Endothelial cell of umbilical vein (primary cell): ENCODE results near the gene KDM3A. TPM values are rescaled to one million over a fixed set of nuclear protein-coding genes. Genes with fewer than 3 reads are reported as not detected.
A peak's percentile ranks its signal among the peaks of the same experiment; 100 is the strongest.

Source experiments
- BruUV-seq: library from RNA; stranded (reverse); fragments of 400-500 nt; replicated peaks from 2 replicates; lab custom pipeline; 2021; lab: Mats Ljungman, UMichigan
- CTCF ChIA-PET: fragments of 300-600, 350-600 bp; sonication (Branson Sonifier 250); formaldehyde crosslinking; loops from one replicate; lab custom pipeline; 2021; ENCODE audit warnings: antibody characterized with exemption, inconsistent platforms; lab: Charles Lee
- POLR2A ChIA-PET: fragments of 300-600, 350-600 bp; sonication (Branson Sonifier 250); formaldehyde crosslinking; loops from one replicate; lab custom pipeline; 2021; ENCODE audit warnings: antibody characterized with exemption, inconsistent platforms; lab: Charles Lee
- DNase-seq: peaks from one replicate; pipeline ENCODE4 v3.0.0-alpha.2; 2011; ENCODE audit warnings: low read depth, low spot score
- FAIRE-seq: peaks from 2 replicates; lab custom pipeline; 2011; peaks lifted over from hg19 to GRCh38; lab: Jason Lieb, UNC
- H2AFZ ChIP-seq: 2 replicates; pipeline ENCODE4 v1.6.0; 2012; ENCODE audit warnings: low read depth, low read length, control low read depth, inconsistent platforms
- H3K27ac ChIP-seq: 2 replicates; pipeline ENCODE4 v1.5.1; 2011; ENCODE audit warnings: low read depth, mild to moderate bottlenecking, control low read depth, low read length, moderate library complexity; ENCODE audit not compliant: insufficient read depth
- H3K27me3 ChIP-seq, 2 experiments: 2 replicates each; pipeline versions ENCODE4 v1.6.0 to v1.6.1; 2011; ENCODE audit warnings: low read length in 2 of 2, mixed read lengths in 1 of 2; ENCODE audit not compliant: control insufficient read depth in 2 of 2, insufficient read depth in 2 of 2
- H3K36me3 ChIP-seq, 2 experiments: 2 replicates in 1 of 2; 3 replicates in 1 of 2; pipeline ENCODE4 v1.5.1; 2011; ENCODE audit warnings: low read length in 2 of 2, mild to moderate bottlenecking in 1 of 2, moderate library complexity in 1 of 2; ENCODE audit not compliant: control insufficient read depth in 2 of 2, insufficient read depth in 2 of 2; ENCODE audit errors: extremely low read depth in 1 of 2
- H3K4me1 ChIP-seq: 3 replicates; pipeline ENCODE4 v1.5.1; 2011; ENCODE audit warnings: mild to moderate bottlenecking, low read length; ENCODE audit not compliant: control insufficient read depth, insufficient read depth; ENCODE audit errors: extremely low read depth
- H3K4me2 ChIP-seq: 2 replicates; pipeline ENCODE4 v1.6.1; 2011; ENCODE audit warnings: low read length, control low read depth, mixed read lengths; ENCODE audit not compliant: insufficient read depth
- H3K4me3 ChIP-seq, 3 experiments: fragments of 200-600 bp in 1 of 3; sonication (generic), shearing (Covaris generic) in 1 of 3; replicated peaks in 1 of 3; 2 replicates each; pipeline ENCODE4 v1.5.1; 2011 to 2016; ENCODE audit warnings: control low read depth in 3 of 3, low read length in 3 of 3, mild to moderate bottlenecking in 2 of 3, inconsistent platforms in 1 of 3, low read depth in 1 of 3, moderate library complexity in 1 of 3; ENCODE audit not compliant: insufficient read depth in 1 of 3
- H3K79me2 ChIP-seq: 2 replicates; pipeline ENCODE4 v1.6.0; 2012; ENCODE audit warnings: low read length, inconsistent platforms; ENCODE audit not compliant: control insufficient read depth, insufficient read depth
- H3K9ac ChIP-seq: replicated peaks from 2 replicates; pipeline ENCODE3; 2011; ENCODE audit warnings: low read length, control low read depth; ENCODE audit not compliant: insufficient read depth; ENCODE audit errors: extremely low read depth
- H3K9me1 ChIP-seq: replicated peaks from 3 replicates; pipeline ENCODE4 v1.6.0; 2011; ENCODE audit warnings: mild to moderate bottlenecking, low read length; ENCODE audit not compliant: control insufficient read depth, insufficient read depth; ENCODE audit errors: extremely low read depth
- H3K9me3 ChIP-seq: replicated peaks from 2 replicates; pipeline ENCODE4 v1.5.1; 2012; ENCODE audit warnings: low read length, inconsistent platforms; ENCODE audit not compliant: control insufficient read depth, insufficient read depth
- H4K20me1 ChIP-seq: replicated peaks from 2 replicates; pipeline ENCODE3; 2011; ENCODE audit warnings: mild to moderate bottlenecking, low read length; ENCODE audit not compliant: control insufficient read depth, insufficient read depth; ENCODE audit errors: extremely low read depth
- CTCF ChIP-seq, 2 donors: IDR thresholded peaks; 1 replicate in 1 of 2; 2 replicates in 1 of 2; pipeline ENCODE4 v1.5.1; 2011; ENCODE audit warnings: low read length in 2 of 2, mild to moderate bottlenecking in 2 of 2, moderate library complexity in 2 of 2, control low read depth in 1 of 2, inconsistent platforms in 1 of 2, low read depth in 1 of 2; ENCODE audit not compliant: insufficient read depth in 1 of 2; ENCODE audit errors: extremely low read depth in 1 of 2
- FOS ChIP-seq: IDR thresholded peaks from 2 replicates; pipeline ENCODE4 v1.6.1; 2011; ENCODE audit warnings: mild to moderate bottlenecking, low read length, moderate library complexity, borderline replicate concordance; ENCODE audit not compliant: insufficient read depth
- GATA2 ChIP-seq: IDR thresholded peaks from 2 replicates; pipeline ENCODE4 v1.7.0; 2011; ENCODE audit warnings: low read depth, mild to moderate bottlenecking, moderate library complexity, mixed read lengths, low read length; ENCODE audit not compliant: insufficient read length, insufficient read depth
- JUN ChIP-seq: IDR thresholded peaks from 2 replicates; pipeline ENCODE4 v1.6.1; 2011; ENCODE audit warnings: borderline replicate concordance, low read depth; ENCODE audit not compliant: insufficient read length, insufficient read depth
- MAX ChIP-seq: IDR thresholded peaks from 2 replicates; pipeline ENCODE4 v1.6.1; 2011; ENCODE audit not compliant: insufficient read depth, insufficient read length
- MYC ChIP-seq: IDR thresholded peaks from one replicate; pipeline ENCODE4 v1.6.1; 2011; ENCODE audit warnings: mild to moderate bottlenecking, low read depth, low read length
- POLR2A ChIP-seq: IDR thresholded peaks from 2 replicates; pipeline ENCODE4 v1.6.1; 2012; ENCODE audit warnings: low read depth, mild to moderate bottlenecking, control low read depth, low read length
- dilution Hi-C: fragments of 300-500 bp; cut with MboI; formaldehyde crosslinking; loops from one replicate; pipeline ENCODE4 v1.15.0; 2019; ENCODE audit warnings: low sequenced_read_pairs; ENCODE audit not compliant: extremely low pct_ligation_motif_present
- intact Hi-C: fragments of 100-400 bp; cut with micrococcal nuclease; formaldehyde crosslinking; loops from one replicate; pipeline ENCODE4 v1.10.0; 2022
- polyA plus RNA-seq, 4 experiments: library from polyadenylated mRNA; depleted of rRNA in 3 of 4; stranded (reverse) in 3 of 4; unstranded in 1 of 4; fragments of >200 nt; gene quantifications; 2 replicates each; pipeline versions ENCODE4 v1.2.1 to v1.2.3, GENCODE V29; 2011 to 2012; ENCODE audit warnings: missing spikeins in 1 of 4
- total RNA-seq: library from RNA; stranded (reverse); gene quantifications from 2 replicates; pipeline ENCODE4 v1.2.3, GENCODE V29; 2021

The KDM3A gene
- total and polyA plus RNA-seq, 2 donors (not counting 3 experiments of a cell fraction or from before 2014, with no cell fraction given) = 13.5 to 29.5 TPM

GRCh38 chr2:86393521-86394491, 47.4 kb upstream of the KDM3A start:
- Histone ChIP-seq H3K9ac (no peak overlapping the region), H3K9me1 (no peaks in the 10 kb centered on the region), H3K27me3 (peaks cover 0 to under 1% of the 10 kb centered on the region in 2 experiments), H3K79me2 (no peaks in the 10 kb centered on the region), H3K27ac (no peak overlapping the region), H3K4me2 (no peak overlapping the region), H3K4me3 (no peak overlapping the region), H3K9me3 (no peaks in the 10 kb centered on the region), H2AFZ (no peak overlapping the region), H3K4me1 (no peaks in the 10 kb centered on the region), H4K20me1 (no peaks in the 10 kb centered on the region), H3K36me3 (no peaks in the 10 kb centered on the region)
- intact Hi-C loops (no loop called here), dilution Hi-C loops (no loop called here)
- peak; percentile 42 for TF ChIP-seq JUN
- TF ChIP-seq GATA2 = no peak
- TF ChIP-seq FOS = peak; percentile 38
- FAIRE-seq (peak; percentile 70), DNase-seq (peak; percentile 59)
- ChIA-PET CTCF (interaction anchor here (0.9 to 2.0 kb wide), 4 partner anchors 11 to 73 kb away, joined by 3 to 11 read pairs (median 3); no protein-coding TSS in a partner anchor), POLR2A (no interaction called here)
- no TSS peak for BruUV-seq

GRCh38 chr2:86396291-86396785, 44.8 kb upstream of the KDM3A start:
- Histone ChIP-seq H3K9me1 (no peaks in the 10 kb centered on the region), H3K9me3 (no peaks in the 10 kb centered on the region), H3K79me2 (no peaks in the 10 kb centered on the region), H2AFZ (no peak overlapping the region), H4K20me1 (no peaks in the 10 kb centered on the region), H3K36me3 (no peaks in the 10 kb centered on the region), H3K27me3 (peaks cover 0 to 3% of the 10 kb centered on the region in 2 experiments), H3K4me1 (no peaks in the 10 kb centered on the region), H3K27ac (no peak overlapping the region), H3K4me3 (no peak overlapping the region), H3K9ac (no peak overlapping the region), H3K4me2 (no peak overlapping the region)
- DNase-seq (peak; percentile 24), FAIRE-seq (peak; percentile 35)
- BruUV-seq = no TSS peak
- ChIA-PET POLR2A (no interaction called here), CTCF (interaction anchor here (0.9 to 1.4 kb wide), 7 partner anchors 12 to 368 kb away, joined by 3 to 6 read pairs (median 3); partner anchors contain the start of gene KDM3A)
- intact Hi-C loops (loop anchor here (2.0 kb wide), 1 partner anchor 44 kb away; the partner anchor contains the start of gene KDM3A), dilution Hi-C loops (no loop called here)
- TF ChIP-seq JUN (no peak), MYC (no peak), MAX (no peak), CTCF (IDR thresholded peaks at IDR 0.05; ENCODE audit: extremely low read depth in 1 of 2, insufficient read depth in 1 of 2, low read depth in 1 of 2, low read length in 2 of 2) (peak; percentile 9 to 32), POLR2A (no peak)
